Stomach (tissue), 4 donors: ENCODE results near the gene LMX1A.

ENCODE experiments used
- CTCF ChIP-seq, 7 experiments: fragments of 450-650 bp in 4 of 7; fragments of 200-600 bp in 3 of 7; sonication (generic) in 3 of 7; IDR thresholded peaks; one replicate each; pipeline ENCODE4 v1.5.1; 2016 to 2019; ENCODE audit warnings: antibody characterized with exemption in 7 of 7, control low read depth in 2 of 7, mild to moderate bottlenecking in 1 of 7
- EP300 ChIP-seq: sonication (generic); formaldehyde crosslinking; IDR thresholded peaks from one replicate; pipeline ENCODE4 v1.6.1; 2017; ENCODE audit warnings: antibody characterized with exemption
- POLR2AphosphoS5 ChIP-seq, 3 donors: sonication (generic); formaldehyde crosslinking; IDR thresholded peaks; one replicate each; pipeline ENCODE4 v1.6.1; 2016; ENCODE audit warnings: antibody characterized with exemption in 3 of 3

- no peak for TF ChIP-seq POLR2AphosphoS5 (IDR thresholded peaks at IDR 0.05)
- no peak for TF ChIP-seq CTCF (IDR thresholded peaks at IDR 0.05)
- TF ChIP-seq EP300: no peak
These were observed 166.6 kb downstream of the LMX1A start for GRCh38 chr1:165189913-165190312.
